Gastrocnemius medialis (tissue), 4 donors: Measurements from ENCODE around the gene EXOC5. TPM values are rescaled to one million over a fixed set of nuclear protein-coding genes. Genes with fewer than 3 reads are reported as not detected.
"Not testable (repeated sequence)": the region's sequence is repeated elsewhere in the genome, so short reads cannot be mapped to it uniquely, and the experiment has no call there.

ENCODE experiments used
- ATAC-seq, 2 donors: fragments of 150-250 bp; one replicate each; pipeline ENCODE4 v1.9.1; 2016
- DNase-seq, 2 donors: peaks; one replicate each; pipeline ENCODE4 v3.0.0-alpha.2; 2019
- H3K27ac ChIP-seq, 4 donors: fragments of 200-600 bp; sonication (generic); 1 replicate in 1 of 4; 2 replicates in 3 of 4; pipeline ENCODE4 v1.5.1; 2016 to 2018; ENCODE audit warnings: mild to moderate bottlenecking in 2 of 4, moderate library complexity in 1 of 4
- H3K27me3 ChIP-seq, 3 donors: fragments of 200-600 bp; sonication (generic) in 2 of 3; 1 replicate in 1 of 3; 2 replicates in 2 of 3; pipeline versions ENCODE4 v1.5.1 to v1.6.0; 2016 to 2019; ENCODE audit warnings: mild to moderate bottlenecking in 1 of 3, moderate library complexity in 1 of 3
- H3K36me3 ChIP-seq, 2 donors: fragments of 200-600 bp; sonication (generic) in 1 of 2; one replicate each; pipeline ENCODE4 v1.5.1; 2017 to 2018
- H3K4me1 ChIP-seq, 2 donors: fragments of 200-600 bp; sonication (generic) in 1 of 2; one replicate each; pipeline ENCODE4 v1.5.1; 2016 to 2017; ENCODE audit warnings: mild to moderate bottlenecking in 2 of 2
- H3K4me3 ChIP-seq, 4 donors: fragments of 200-600 bp; sonication (generic) in 3 of 4; 1 replicate in 1 of 4; 2 replicates in 3 of 4; pipeline ENCODE4 v1.5.1; 2016 to 2019; ENCODE audit warnings: mild to moderate bottlenecking in 2 of 4
- H3K9me3 ChIP-seq, 3 donors: fragments of 200-600 bp; sonication (generic) in 2 of 3; 1 replicate in 1 of 3; 2 replicates in 2 of 3; pipeline ENCODE4 v1.5.1; 2016 to 2019
- POLR2A ChIP-seq, 2 donors: fragments of 450-650 bp; IDR thresholded peaks; one replicate each; pipeline ENCODE4 v1.6.1; 2017; ENCODE audit warnings: antibody characterized with exemption in 2 of 2, mild to moderate bottlenecking in 2 of 2, moderate library complexity in 2 of 2
- in situ Hi-C, 4 donors: fragments of 200-750 bp; cut with MboI; loops; one replicate each; pipeline versions ENCODE4 v1.15.0 to v1.8.0; 2017; ENCODE audit warnings: low sequenced_read_pairs in 4 of 4
- intact Hi-C: fragments of 100-400 bp; cut with DNase I; formaldehyde crosslinking; loops from one replicate; pipeline ENCODE4 v1.15.1; 2023; ENCODE audit warnings: low total_unique reads
- total RNA-seq, 4 donors: library from RNA; depleted of rRNA; stranded (reverse); fragments of >200 nt; gene quantifications; one replicate each; pipeline versions ENCODE4 v1.1.0 to v1.2.3, GENCODE V29; 2016
- TF ChIP-seq, protein P1 (sequence below), 5 experiments: fragments of 450-650 bp in 3 of 5; fragments of 200-600 bp in 2 of 5; sonication (generic) in 2 of 5; IDR thresholded peaks in 4 of 5; conservative IDR thresholded peaks in 1 of 5; 1 replicate in 4 of 5; 2 replicates in 1 of 5; pipeline ENCODE4 v1.5.1; 2016 to 2019; ENCODE audit warnings: antibody characterized with exemption in 5 of 5, mild to moderate bottlenecking in 3 of 5, moderate library complexity in 3 of 5

EXOC5 gene
- total RNA-seq, 4 donors from 2014 or later = 34.6 to 61.9 (median 43.2) TPM

DNA sequence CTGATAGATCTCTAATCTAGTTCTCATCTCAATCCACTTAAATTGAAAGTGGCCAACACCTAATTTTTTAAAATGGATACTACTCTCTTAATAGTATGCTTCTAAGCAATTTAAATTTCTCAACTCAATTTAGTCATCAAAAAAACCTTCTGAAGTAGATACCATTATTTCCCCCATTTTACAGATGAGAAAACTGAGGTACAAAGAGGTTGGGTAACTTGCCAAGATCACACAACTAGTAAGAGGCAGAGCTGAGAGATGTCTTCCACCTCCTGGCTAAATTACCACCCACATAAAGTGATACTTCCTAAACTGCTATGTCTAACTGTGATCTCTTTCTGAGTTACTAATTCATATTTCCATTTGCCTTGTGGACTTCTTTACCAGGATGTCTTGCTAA, 6.6 kb downstream of the EXOC5 start:
- Histone ChIP-seq H3K27me3 (no peaks in the 10 kb centered on the region), H3K36me3 (no peaks in the 10 kb centered on the region), H3K4me1 (peaks cover 16 to 20% of the 10 kb centered on the region in 2 donors), H3K27ac (no peak overlapping the region), H3K9me3 (no peaks in the 10 kb centered on the region), H3K4me3 (no peak overlapping the region)
- intact Hi-C loops = no loop called here
- TF ChIP-seq, protein P1, sequence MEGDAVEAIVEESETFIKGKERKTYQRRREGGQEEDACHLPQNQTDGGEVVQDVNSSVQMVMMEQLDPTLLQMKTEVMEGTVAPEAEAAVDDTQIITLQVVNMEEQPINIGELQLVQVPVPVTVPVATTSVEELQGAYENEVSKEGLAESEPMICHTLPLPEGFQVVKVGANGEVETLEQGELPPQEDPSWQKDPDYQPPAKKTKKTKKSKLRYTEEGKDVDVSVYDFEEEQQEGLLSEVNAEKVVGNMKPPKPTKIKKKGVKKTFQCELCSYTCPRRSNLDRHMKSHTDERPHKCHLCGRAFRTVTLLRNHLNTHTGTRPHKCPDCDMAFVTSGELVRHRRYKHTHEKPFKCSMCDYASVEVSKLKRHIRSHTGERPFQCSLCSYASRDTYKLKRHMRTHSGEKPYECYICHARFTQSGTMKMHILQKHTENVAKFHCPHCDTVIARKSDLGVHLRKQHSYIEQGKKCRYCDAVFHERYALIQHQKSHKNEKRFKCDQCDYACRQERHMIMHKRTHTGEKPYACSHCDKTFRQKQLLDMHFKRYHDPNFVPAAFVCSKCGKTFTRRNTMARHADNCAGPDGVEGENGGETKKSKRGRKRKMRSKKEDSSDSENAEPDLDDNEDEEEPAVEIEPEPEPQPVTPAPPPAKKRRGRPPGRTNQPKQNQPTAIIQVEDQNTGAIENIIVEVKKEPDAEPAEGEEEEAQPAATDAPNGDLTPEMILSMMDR (IDR thresholded peaks at IDR 0.05 in 4 of 5, conservative IDR thresholded peaks at IDR 0.05 in 1 of 5) = no peak
- no peak for TF ChIP-seq POLR2A (IDR thresholded peaks at IDR 0.05)
- no peak for ATAC-seq
- DNase-seq = no peak
- in situ Hi-C loops = no loop called here

DNA sequence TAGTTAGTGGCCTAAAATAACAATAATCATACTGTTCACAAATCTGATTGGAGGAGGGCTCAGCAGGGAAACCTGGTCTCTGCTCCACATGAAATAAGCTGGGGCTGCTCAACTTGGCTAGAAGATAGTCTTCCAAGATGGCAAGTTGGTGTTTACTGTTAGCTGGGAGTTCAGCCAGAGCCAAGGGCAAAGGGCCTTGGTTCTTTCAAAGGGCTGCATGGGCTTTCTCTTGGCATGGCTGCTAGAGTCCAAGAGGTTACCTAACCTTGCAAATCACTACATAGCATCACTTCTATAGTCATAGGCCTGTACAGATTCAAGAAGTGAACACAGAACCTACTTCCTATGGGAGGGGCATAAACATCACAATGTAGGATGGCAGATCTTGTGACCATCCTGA, 7.1 kb downstream of the EXOC5 start:
- Histone ChIP-seq H3K36me3 (no peaks in the 10 kb centered on the region), H3K9me3 (no peaks in the 10 kb centered on the region), H3K27ac (no peak overlapping the region), H3K4me3 (no peak overlapping the region), H3K4me1 (peaks cover 11 to 15% of the 10 kb centered on the region in 2 donors), H3K27me3 (no peaks in the 10 kb centered on the region)
- ATAC-seq (no peak), DNase-seq (no peak)
- TF ChIP-seq, protein P1 (IDR thresholded peaks at IDR 0.05 in 4 of 5, conservative IDR thresholded peaks at IDR 0.05 in 1 of 5) = no peak
- no peak for TF ChIP-seq POLR2A (IDR thresholded peaks at IDR 0.05)
- intact Hi-C loops = no loop called here
- in situ Hi-C loops = no loop called here

DNA sequence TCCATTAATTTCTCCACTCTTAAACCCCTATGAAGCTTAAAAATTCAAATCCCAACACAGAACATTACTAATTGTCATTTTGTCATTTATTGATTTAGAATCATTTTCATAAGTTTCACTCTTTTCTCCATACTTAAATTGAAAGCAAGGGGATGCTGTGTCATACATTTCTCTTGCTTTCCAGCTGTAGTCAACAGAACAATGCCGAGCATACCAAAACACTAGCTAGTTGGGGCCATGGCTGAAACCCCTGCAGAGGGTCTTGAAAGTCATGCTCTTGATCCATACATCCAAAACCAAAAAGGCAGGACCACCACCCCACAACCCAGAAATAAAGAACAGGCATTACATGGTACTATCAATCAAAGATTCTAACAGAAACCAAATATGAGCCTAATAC, 9.0 kb downstream of the EXOC5 start:
- no peak for ATAC-seq
- TF ChIP-seq POLR2A (IDR thresholded peaks at IDR 0.05) = no peak
- TF ChIP-seq, protein P1 (IDR thresholded peaks at IDR 0.05 in 4 of 5, conservative IDR thresholded peaks at IDR 0.05 in 1 of 5) = no peak
- DNase-seq = no peak
- Histone ChIP-seq H3K4me3 (no peak overlapping the region), H3K27me3 (no peaks in the 10 kb centered on the region), H3K9me3 (no peaks in the 10 kb centered on the region), H3K27ac (no peak overlapping the region), H3K36me3 (no peaks in the 10 kb centered on the region), H3K4me1 (peaks cover 6% of the 10 kb centered on the region in 2 donors)
- intact Hi-C loops (no loop called here), in situ Hi-C loops (no loop called here)

DNA sequence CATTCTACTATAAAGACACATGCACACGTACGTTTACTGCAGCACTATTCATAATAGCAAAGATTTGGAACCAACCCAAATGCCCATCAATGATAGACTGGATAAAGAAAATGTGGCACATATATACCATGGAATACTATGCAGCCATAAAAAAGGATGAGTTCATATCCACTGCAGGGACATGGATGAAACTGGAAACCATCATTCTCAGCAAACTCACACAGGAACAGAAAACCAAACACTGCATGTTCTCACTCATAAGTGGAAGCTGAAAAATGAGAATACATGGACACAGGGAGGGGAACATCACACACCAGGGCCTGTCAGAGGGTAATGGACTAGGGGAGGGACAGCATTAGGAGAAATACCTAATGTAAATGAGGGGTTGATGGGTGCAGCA, 10.5 kb downstream of the EXOC5 start:
- intact Hi-C loops, H3K27ac ChIP-seq, DNase-seq, H3K9me3 ChIP-seq, H3K36me3 ChIP-seq, in situ Hi-C loops, H3K27me3 ChIP-seq, H3K4me1 ChIP-seq, ATAC-seq, H3K4me3 ChIP-seq: not testable (repeated sequence)

- intact Hi-C loops (no loop called here), in situ Hi-C loops (no loop called here)
- H3K4me1 ChIP-seq = peaks cover 0 to 17% of the 10 kb centered on the region in 2 donors
- H3K27ac ChIP-seq = no peak overlapping the region
- no peak for ATAC-seq
- DNase-seq = no peak
- no peaks in the 10 kb centered on the region for H3K27me3 ChIP-seq
- H3K36me3 ChIP-seq = no peaks in the 10 kb centered on the region
- TF ChIP-seq, protein P1 (IDR thresholded peaks at IDR 0.05 in 4 of 5, conservative IDR thresholded peaks at IDR 0.05 in 1 of 5) = no peak
- TF ChIP-seq POLR2A (IDR thresholded peaks at IDR 0.05) = no peak
- H3K4me3 ChIP-seq = no peak overlapping the region
- H3K9me3 ChIP-seq = no peaks in the 10 kb centered on the region
These were observed 13.8 kb downstream of the EXOC5 start for GRCh38 chr14:57254884-57255283.
